ENCODE measurements around the gene TRABD2A. TPM values are rescaled to one million over a fixed set of nuclear protein-coding genes. Genes with fewer than 3 reads are reported as not detected.

Gene TRABD2A
- total and polyA plus RNA-seq, 2 of the 13 experiments (the other 11 are each of a cell fraction or from before 2014, with no cell fraction given) = 0.15 TPM; not detected in 1

DNA sequence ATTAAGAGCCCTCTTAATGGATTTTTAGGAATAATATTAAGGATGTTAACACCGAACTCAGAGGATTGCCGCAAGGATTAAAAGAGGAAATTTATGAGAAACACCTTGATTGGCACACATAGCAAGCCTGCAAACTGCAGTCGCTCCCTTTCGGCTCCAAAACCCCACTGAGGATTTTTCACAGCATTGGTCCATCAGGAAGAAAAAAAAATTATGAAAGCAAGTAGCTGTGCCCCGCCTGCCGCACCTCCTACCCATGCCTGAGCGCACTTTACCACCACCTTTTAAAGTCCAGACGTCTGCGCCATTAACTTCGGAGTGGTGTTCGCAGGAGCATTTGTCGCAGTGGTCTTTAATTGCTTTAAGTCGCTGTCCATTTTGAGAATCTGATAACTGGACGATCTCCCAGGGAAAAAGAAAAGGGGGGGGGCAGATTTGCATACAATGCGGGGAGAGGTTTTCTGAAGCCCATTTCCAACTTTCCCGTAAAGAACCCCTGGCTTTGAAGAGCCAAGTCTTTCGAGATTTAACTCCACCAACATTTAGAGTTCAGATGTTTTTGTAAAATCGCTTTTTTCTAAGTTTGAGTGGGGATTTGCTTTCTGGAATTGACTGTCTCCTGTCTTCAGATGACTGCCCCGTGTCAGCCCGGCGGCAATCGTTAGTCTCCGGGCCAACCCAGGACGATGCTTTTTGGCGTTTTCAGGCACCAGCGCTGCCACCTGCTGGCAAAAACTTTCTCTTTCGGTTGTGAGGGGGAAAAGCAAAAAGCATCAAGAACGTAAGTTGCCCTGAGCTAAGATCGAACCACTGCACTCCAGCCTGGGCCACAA, 913 bp upstream of the TRABD2A start (continued):
- TF ChIP-seq, protein P1, sequence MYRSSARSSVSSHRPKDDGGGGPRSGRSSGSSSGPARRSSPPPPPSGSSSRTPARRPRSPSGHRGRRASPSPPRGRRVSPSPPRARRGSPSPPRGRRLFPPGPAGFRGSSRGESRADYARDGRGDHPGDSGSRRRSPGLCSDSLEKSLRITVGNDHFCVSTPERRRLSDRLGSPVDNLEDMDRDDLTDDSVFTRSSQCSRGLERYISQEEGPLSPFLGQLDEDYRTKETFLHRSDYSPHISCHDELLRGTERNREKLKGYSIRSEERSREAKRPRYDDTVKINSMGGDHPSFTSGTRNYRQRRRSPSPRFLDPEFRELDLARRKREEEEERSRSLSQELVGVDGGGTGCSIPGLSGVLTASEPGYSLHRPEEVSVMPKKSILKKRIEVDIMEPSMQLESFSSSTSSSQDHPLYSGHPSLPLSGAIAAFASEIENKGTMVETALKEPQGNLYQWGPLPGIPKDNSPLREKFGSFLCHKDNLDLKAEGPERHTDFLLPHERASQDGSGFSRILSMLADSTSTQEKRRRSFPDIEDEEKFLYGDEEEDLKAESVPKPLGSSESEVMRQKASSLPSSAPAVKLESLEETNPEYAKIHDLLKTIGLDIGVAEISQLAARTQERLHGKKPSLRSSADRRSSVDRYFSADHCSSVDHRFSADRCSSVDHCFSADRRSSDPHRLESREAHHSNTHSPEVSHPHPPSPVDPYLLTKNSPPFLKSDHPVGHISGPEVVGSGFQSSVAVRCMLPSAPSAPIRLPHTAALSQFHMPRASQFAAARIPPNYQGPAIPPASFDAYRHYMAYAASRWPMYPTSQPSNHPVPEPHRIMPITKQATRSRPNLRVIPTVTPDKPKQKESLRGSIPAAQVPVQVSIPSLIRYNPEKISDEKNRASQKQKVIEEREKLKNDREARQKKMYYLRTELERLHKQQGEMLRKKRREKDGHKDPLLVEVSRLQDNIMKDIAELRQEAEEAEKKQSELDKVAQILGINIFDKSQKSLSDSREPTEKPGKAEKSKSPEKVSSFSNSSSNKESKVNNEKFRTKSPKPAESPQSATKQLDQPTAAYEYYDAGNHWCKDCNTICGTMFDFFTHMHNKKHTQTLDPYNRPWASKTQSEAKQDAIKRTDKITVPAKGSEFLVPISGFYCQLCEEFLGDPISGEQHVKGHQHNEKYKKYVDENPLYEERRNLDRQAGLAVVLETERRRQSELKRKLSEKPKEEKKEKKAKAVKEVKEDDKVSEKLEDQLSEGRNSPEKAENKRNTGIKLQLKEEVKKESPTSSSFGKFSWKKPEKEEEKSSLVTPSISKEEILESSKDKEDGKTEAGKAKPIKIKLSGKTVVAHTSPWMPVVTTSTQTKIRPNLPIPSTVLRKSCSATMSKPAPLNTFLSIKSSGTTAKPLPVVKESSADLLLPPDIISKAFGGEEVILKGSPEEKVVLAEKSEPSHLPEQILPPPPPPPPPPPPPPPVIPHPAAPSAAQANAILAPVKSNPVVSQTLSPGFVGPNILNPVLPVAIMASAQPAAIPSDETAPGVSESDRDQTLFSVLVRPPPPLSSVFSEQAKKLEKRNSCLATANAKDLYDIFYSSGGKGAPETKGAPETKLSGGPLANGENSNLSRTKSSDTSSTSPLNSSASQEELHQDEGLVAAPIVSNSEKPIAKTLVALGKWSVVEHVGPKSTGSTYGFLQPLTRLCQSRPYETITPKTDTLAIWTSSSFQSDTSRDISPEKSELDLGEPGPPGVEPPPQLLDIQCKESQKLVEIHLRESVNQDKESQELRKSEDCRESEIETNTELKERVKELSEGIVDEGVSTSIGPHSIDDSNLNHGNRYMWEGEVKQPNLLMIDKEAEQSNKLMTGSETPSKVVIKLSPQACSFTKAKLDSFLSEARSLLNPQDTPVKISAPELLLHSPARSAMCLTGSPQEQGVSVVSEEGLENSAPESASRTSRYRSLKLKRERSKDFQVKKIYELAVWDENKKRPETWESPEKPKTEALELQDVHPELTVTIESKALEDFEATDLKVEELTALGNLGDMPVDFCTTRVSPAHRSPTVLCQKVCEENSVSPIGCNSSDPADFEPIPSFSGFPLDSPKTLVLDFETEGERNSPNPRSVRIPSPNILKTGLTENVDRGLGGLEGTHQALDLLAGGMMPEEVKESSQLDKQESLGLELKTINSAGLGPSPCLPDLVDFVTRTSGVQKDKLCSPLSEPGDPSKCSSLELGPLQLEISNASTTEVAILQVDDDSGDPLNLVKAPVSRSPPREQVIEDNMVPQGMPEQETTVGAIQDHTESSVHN (CRISPR knock-in tag; IDR thresholded peaks at IDR 0.05) = no peak
- TF ChIP-seq TEAD3 (CRISPR knock-in tag; optimal IDR thresholded peaks at IDR 0.05; ENCODE audit: borderline replicate concordance) = peak; percentile 64
- peak; percentile 23; the same call in 1 of the 2 replicates for TF ChIP-seq ZNF33B (CRISPR knock-in tag; IDR thresholded peaks at IDR 0.05)
- TF ChIP-seq, protein P2, sequence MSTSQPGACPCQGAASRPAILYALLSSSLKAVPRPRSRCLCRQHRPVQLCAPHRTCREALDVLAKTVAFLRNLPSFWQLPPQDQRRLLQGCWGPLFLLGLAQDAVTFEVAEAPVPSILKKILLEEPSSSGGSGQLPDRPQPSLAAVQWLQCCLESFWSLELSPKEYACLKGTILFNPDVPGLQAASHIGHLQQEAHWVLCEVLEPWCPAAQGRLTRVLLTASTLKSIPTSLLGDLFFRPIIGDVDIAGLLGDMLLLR (CRISPR knock-in tag; IDR thresholded peaks at IDR 0.05) = no peak
- TF ChIP-seq GATAD2A (CRISPR knock-in tag; IDR thresholded peaks at IDR 0.05) = peak; percentile 57; the same call in 1 of the 2 replicates
- TF ChIP-seq, protein P3, sequence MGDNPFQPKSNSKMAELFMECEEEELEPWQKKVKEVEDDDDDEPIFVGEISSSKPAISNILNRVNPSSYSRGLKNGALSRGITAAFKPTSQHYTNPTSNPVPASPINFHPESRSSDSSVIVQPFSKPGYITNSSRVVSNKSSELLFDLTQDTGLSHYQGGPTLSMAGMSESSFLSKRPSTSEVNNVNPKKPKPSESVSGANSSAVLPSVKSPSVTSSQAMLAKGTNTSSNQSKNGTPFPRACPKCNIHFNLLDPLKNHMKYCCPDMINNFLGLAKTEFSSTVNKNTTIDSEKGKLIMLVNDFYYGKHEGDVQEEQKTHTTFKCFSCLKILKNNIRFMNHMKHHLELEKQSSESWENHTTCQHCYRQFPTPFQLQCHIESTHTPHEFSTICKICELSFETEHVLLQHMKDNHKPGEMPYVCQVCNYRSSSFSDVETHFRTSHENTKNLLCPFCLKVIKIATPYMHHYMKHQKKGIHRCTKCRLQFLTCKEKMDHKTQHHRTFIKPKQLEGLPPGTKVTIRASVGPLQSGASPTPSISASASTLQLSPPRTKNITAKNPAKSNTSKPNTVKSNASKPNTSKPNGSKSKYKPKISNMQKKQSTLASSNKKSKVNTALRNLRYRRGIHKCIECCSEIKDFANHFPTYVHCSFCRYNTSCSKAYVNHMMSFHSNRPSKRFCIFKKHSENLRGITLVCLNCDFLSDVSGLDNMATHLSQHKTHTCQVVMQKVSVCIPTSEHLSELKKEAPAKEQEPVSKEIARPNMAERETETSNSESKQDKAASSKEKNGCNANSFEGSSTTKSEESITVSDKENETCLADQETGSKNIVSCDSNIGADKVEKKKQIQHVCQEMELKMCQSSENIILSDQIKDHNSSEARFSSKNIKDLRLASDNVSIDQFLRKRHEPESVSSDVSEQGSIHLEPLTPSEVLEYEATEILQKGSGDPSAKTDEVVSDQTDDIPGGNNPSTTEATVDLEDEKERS (CRISPR knock-in tag; IDR thresholded peaks at IDR 0.05) = no peak
- no peak for TF ChIP-seq ZC3H4 (CRISPR knock-in tag; IDR thresholded peaks at IDR 0.05; ENCODE audit: borderline replicate concordance)
- 0 out of 2 replicates have a peak, but pooled peaks have one; percentile 14 for TF ChIP-seq ZNF547 (CRISPR knock-in tag; IDR thresholded peaks at IDR 0.05)
- TF ChIP-seq, protein P4, sequence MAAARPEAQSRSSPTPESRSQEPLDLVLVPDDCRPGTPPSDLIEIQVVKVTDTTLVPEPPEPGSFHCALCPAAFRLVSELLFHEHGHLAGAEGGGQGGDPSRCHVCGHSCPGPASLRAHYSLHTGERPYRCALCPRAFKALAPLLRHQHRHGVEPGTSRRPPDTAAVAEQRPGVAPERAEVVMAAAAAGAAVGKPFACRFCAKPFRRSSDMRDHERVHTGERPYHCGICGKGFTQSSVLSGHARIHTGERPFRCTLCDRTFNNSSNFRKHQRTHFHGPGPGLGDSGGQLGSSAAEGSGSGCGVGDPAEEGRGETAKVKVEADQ (CRISPR knock-in tag; IDR thresholded peaks at IDR 0.05; ENCODE audit: borderline replicate concordance) = 0 out of 2 replicates have a peak, but pooled peaks have one; percentile 30
- TF ChIP-seq LCORL (IDR thresholded peaks at IDR 0.05) = no peak
- TF ChIP-seq LCORL (CRISPR knock-in tag; IDR thresholded peaks at IDR 0.05) = peak; percentile 92
- no peak for TF ChIP-seq ISL2 (CRISPR knock-in tag; IDR thresholded peaks at IDR 0.05)
- no peak for TF ChIP-seq ZNF224 (CRISPR knock-in tag; IDR thresholded peaks at IDR 0.05)
- no peak for TF ChIP-seq KAT2B (IDR thresholded peaks at IDR 0.05; ENCODE audit: borderline replicate concordance, low read depth, low read length)
- peak; percentile 88 for TF ChIP-seq MTF2 (CRISPR knock-in tag; IDR thresholded peaks at IDR 0.05; ENCODE audit: borderline replicate concordance)
- no peak for TF ChIP-seq ZNF160 (CRISPR knock-in tag; IDR thresholded peaks at IDR 0.05)
- no peak for TF ChIP-seq HMGA1 (CRISPR knock-in tag; conservative IDR thresholded peaks at IDR 0.05)
